Measurements from ENCODE around the gene PTGR3. TPM values are rescaled to one million over a fixed set of nuclear protein-coding genes. Genes with fewer than 3 reads are reported as not detected.

Gene PTGR3
- total and polyA plus RNA-seq, 2 donors from 2014 or later = 21.1 to 36.8 TPM

DNA sequence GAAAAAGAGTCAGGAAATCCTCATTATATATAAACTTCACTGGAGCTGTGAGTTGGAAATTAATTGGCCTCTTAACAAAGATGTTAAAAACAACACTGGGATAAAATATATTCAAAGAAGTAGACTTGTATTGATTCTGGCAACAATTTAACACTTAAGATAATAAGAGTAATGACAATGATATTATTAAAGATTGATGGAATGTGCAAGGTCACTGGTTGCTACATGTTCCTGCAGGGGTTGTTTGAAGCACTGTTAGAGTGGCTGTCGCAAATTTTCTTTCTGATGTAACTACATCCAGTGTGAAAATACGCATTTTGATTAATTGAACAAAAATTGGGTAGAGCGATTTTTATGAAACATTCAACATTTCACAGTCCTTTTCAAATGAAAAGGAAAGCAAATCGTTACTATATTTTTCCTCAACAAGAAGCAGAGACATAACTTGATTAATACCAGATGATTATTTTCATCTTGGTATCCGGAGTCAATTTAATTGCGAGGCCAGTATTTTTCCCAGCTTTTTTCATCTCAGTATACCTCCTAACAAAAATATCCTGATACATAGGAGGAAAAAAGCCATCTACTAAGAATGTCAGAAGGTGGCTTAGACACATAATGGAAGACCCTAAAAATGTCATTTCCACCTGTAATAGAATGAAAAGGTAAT lies 6.1 kb downstream of the PTGR3 start:
- Histone ChIP-seq H3K36me3 (ENCODE audit: control insufficient read depth in 2 of 3, insufficient read depth in 3 of 3, low read length in 3 of 3) (peaks cover 0 to 10% (median 5%) of the 10 kb centered on the region in 3 donors), H3K9ac (ENCODE audit: low read length in 3 of 3) (no peak overlapping the region), H3K27me3 (ENCODE audit: control insufficient read depth, insufficient read depth, low read length) (no peaks in the 10 kb centered on the region), H3K4me1 (ENCODE audit: control insufficient read depth in 2 of 3, insufficient read depth in 2 of 3, low read depth in 1 of 3, low read length in 3 of 3) (peaks cover 2 to 9% (median 6%) of the 10 kb centered on the region in 3 donors), H3K9me3 (ENCODE audit: control insufficient read depth in 2 of 3, insufficient read depth in 1 of 3, low read length in 3 of 3) (no peaks in the 10 kb centered on the region), H3K27ac (ENCODE audit: low read depth in 2 of 2, low read length in 2 of 2) (no peak overlapping the region), H3K4me3 (ENCODE audit: low read length in 3 of 3) (no peak overlapping the region)
- no peak for FAIRE-seq
- TF ChIP-seq, protein P1, sequence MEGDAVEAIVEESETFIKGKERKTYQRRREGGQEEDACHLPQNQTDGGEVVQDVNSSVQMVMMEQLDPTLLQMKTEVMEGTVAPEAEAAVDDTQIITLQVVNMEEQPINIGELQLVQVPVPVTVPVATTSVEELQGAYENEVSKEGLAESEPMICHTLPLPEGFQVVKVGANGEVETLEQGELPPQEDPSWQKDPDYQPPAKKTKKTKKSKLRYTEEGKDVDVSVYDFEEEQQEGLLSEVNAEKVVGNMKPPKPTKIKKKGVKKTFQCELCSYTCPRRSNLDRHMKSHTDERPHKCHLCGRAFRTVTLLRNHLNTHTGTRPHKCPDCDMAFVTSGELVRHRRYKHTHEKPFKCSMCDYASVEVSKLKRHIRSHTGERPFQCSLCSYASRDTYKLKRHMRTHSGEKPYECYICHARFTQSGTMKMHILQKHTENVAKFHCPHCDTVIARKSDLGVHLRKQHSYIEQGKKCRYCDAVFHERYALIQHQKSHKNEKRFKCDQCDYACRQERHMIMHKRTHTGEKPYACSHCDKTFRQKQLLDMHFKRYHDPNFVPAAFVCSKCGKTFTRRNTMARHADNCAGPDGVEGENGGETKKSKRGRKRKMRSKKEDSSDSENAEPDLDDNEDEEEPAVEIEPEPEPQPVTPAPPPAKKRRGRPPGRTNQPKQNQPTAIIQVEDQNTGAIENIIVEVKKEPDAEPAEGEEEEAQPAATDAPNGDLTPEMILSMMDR (IDR thresholded peaks at IDR 0.05; ENCODE audit: borderline replicate concordance, extremely low read depth, insufficient read depth) = no peak
- intact Hi-C loops (cut with DNase I) = no loop called here
- no peak for DNase-seq

DNA sequence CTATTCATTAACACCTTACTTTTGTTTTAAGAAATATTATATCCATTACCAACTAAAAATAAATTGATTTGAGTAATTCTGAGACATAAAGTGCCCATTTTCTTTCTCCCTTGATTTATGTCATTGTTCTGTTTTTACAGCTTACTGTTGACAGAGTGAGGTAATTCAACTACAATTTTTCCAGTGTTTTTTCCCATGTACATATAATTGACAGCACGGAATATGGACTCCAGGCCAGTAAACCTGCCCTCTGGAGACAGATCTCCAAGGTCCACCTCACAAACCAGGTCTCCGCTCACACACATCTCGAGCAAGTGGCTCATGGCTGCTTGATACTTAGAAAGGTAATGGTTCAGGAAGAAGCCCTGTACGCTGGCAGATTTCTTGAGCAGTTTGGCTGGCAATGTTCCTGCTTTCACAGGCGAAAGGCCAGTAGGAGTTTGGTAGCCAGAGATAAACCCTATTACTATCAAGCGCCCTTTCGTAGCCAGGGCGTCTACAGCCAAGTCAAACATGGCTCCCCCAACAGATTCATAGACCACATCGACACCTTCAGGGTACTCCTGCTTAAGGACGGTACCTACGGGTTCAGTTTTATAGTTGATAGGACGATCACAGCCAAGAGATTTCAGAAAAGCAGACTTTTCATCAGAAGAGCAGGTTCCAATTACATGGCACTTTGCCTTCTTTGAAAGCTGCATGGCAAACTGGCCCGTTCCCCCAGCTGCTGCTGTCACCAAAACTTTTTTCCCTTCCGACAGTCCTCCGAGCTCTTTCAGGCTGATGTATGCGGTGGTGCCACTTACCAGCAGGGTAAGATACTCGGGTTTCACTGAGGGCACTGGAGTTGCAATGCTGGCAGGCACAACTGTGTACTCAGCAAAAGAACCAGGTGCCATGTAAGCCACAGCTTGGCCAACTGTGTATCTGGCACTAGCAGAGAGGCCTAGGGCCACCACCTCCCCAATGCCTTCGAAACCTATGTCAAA lies 7.4 kb downstream of the PTGR3 start:
- Histone ChIP-seq H3K9ac (ENCODE audit: low read length in 3 of 3) (no peak overlapping the region), H3K27ac (ENCODE audit: low read depth in 2 of 2, low read length in 2 of 2) (no peak overlapping the region), H3K4me1 (ENCODE audit: control insufficient read depth in 2 of 3, insufficient read depth in 2 of 3, low read depth in 1 of 3, low read length in 3 of 3) (peaks cover under 1 to 5% (median 2%) of the 10 kb centered on the region in 3 donors), H3K27me3 (ENCODE audit: control insufficient read depth, insufficient read depth, low read length) (no peaks in the 10 kb centered on the region), H3K4me3 (ENCODE audit: low read length in 3 of 3) (no peak overlapping the region), H3K36me3 (ENCODE audit: control insufficient read depth in 2 of 3, insufficient read depth in 3 of 3, low read length in 3 of 3) (peaks cover 0 to 10% (median 5%) of the 10 kb centered on the region in 3 donors), H3K9me3 (ENCODE audit: control insufficient read depth in 2 of 3, insufficient read depth in 1 of 3, low read length in 3 of 3) (no peaks in the 10 kb centered on the region)
- no peak for DNase-seq
- FAIRE-seq = no peak
- intact Hi-C loops (cut with DNase I) = no loop called here
- TF ChIP-seq, protein P1 (IDR thresholded peaks at IDR 0.05; ENCODE audit: borderline replicate concordance, extremely low read depth, insufficient read depth) = no peak

DNA sequence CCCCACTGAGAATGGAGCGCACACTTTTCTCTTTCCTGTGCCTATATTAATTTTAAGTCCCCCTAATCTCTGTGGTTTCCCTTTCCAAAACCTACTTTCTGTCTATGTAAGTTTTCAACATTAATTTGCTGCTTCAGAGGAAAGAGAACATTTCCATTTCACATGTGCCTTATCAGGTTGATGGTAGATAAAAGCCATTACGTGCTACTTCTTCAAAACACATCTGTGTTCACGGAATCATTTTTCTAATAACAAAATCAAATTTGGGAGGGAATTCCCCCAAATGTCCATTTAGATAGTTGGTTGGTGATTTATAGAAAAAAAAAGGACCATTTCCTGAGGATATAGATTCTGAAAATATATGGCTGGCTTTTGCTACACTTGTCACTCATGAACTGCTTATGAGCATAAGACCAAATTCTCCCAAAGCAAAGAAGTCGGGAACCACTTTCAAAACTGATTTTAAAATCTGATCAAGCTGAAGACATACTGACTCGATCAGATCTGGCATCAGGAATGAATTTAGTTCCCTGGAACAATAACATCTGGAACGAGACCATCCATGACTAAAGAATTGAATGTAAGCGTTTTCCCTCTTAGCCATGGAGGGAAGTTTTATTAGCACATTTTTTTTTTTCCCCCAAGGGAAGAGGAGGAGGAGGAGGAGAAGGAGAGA lies 8.2 kb downstream of the PTGR3 start:
- Histone ChIP-seq H3K36me3 (ENCODE audit: control insufficient read depth in 2 of 3, insufficient read depth in 3 of 3, low read length in 3 of 3) (peaks cover 0 to 10% (median 5%) of the 10 kb centered on the region in 3 donors), H3K4me1 (ENCODE audit: control insufficient read depth in 2 of 3, insufficient read depth in 2 of 3, low read depth in 1 of 3, low read length in 3 of 3) (peaks cover 0 to 2% (median 0%) of the 10 kb centered on the region in 3 donors), H3K9me3 (ENCODE audit: control insufficient read depth in 2 of 3, insufficient read depth in 1 of 3, low read length in 3 of 3) (no peaks in the 10 kb centered on the region), H3K27me3 (ENCODE audit: control insufficient read depth, insufficient read depth, low read length) (no peaks in the 10 kb centered on the region), H3K9ac (ENCODE audit: low read length in 3 of 3) (no peak overlapping the region), H3K27ac (ENCODE audit: low read depth in 2 of 2, low read length in 2 of 2) (no peak overlapping the region), H3K4me3 (ENCODE audit: low read length in 3 of 3) (no peak overlapping the region)
- FAIRE-seq (no peak), DNase-seq (no peak)
- TF ChIP-seq, protein P1 (IDR thresholded peaks at IDR 0.05; ENCODE audit: borderline replicate concordance, extremely low read depth, insufficient read depth) = no peak
- intact Hi-C loops (cut with DNase I) = no loop called here

All from kidney (tissue), 14 donors.